ENCODE measurements around the gene FAM13A. TPM values are rescaled to one million over a fixed set of nuclear protein-coding genes. Genes with fewer than 3 reads are reported as not detected.

Gene FAM13A
- polyA plus RNA-seq, 1 of the 3 experiments (the other 2 are of a cell fraction) = 0.67 TPM

DNA sequence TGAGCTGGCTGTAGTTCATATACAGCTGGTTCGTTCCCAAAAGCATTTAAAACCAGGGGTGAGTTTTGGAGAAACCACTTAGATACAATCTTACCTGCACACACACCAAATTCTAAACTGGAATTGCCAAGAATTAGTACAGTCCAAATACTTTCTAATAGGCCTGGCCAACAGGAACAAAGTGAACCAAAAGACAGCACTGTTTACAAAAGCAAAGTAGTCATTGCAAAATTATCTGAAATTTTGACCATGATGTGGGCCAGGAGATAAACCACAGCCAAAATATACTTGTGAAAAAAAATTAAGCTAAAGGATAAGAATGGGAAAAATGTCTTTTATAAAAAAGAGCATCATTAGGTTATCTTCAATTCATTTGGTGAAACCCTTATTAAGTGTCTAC, 321.4 kb downstream of the FAM13A start (continued):
- no peak for TF ChIP-seq GATA2 (CRISPR knock-in tag; IDR thresholded peaks at IDR 0.05)

DNA sequence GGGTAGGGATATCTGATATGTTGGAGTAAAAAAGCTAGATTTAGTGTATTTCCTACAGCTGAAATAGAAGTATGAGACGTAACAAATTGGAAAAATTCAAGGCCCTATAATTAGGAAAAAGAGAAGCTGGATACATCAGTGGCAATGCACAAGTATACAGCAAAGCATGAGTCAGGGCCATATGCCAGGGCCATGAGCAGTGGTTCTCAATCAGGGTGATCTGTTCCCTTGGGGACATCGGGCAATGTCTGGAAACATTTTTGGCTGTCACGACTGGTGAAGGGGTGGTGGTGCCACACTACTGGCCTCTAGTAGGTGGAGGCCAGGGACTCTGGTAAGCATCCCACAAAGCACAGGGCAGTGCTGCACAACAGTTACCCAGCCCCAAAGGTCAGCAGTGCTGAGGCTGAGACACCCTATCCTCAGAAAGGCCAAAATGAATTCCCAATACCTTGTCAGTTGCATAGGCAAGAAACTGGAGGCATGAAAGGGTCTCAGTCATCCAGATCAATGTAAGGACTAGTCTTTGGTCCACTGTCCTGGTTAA, 322.5 kb downstream of the FAM13A start:
- H3K4me3 ChIP-seq (ENCODE audit: low read depth in 2 of 2, low read length in 1 of 2) = no peak overlapping the region
- ChIA-PET CTCF (interaction anchor here (1.1 to 1.4 kb wide), 2 partner anchors 14 to 28 kb away, joined by 3 read pairs; no protein-coding TSS in a partner anchor), POLR2A (no interaction called here)
- no peaks in the 10 kb centered on the region for H3K9me2 ChIP-seq
- no peak overlapping the region for H3K4me2 ChIP-seq
- H3K27ac ChIP-seq (ENCODE audit: low read depth in 2 of 2, low read length in 1 of 2) = no peak overlapping the region
- TF ChIP-seq, protein P1, sequence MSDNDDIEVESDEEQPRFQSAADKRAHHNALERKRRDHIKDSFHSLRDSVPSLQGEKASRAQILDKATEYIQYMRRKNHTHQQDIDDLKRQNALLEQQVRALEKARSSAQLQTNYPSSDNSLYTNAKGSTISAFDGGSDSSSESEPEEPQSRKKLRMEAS (IDR thresholded peaks at IDR 0.05; ENCODE audit: low read depth) = no peak
- TF ChIP-seq JUND (IDR thresholded peaks at IDR 0.05) (no peak), ELF1 (IDR thresholded peaks at IDR 0.05) (no peak), FOSL2 (IDR thresholded peaks at IDR 0.05; ENCODE audit: borderline replicate concordance, low read depth) (no peak)
- no peak overlapping the region for H3K9ac ChIP-seq
- DNase-seq = no peak
- peaks cover 0 to 23% of the 10 kb centered on the region in 2 experiments for H3K36me3 ChIP-seq (replicated peaks in 1 of 2; ENCODE audit: control insufficient read depth in 1 of 2, insufficient read depth in 2 of 2, low read length in 1 of 2)
- no peaks in the 10 kb centered on the region; a peak in 1 of 4 replicates for H3K4me1 ChIP-seq (ENCODE audit: control insufficient read depth in 1 of 2, insufficient read depth in 2 of 2, low read depth in 1 of 2, low read length in 1 of 2)
- H3K79me2 ChIP-seq (ENCODE audit: insufficient read depth) = no peaks in the 10 kb centered on the region
- 87% methylated on average over 2 of the region's 3 CpGs for WGBS (ENCODE audit: low lambda C conversion rate)
- H2AFZ ChIP-seq (ENCODE audit: low read depth) = no peak overlapping the region
- no peaks in the 10 kb centered on the region for H3F3A ChIP-seq (replicated peaks; ENCODE audit: insufficient read depth)
- no peaks in the 10 kb centered on the region for H4K20me1 ChIP-seq (ENCODE audit: insufficient read depth)
- H3K27me3 ChIP-seq (ENCODE audit: insufficient read depth) = no peaks in the 10 kb centered on the region
- no peaks in the 10 kb centered on the region for H3K9me3 ChIP-seq

DNA sequence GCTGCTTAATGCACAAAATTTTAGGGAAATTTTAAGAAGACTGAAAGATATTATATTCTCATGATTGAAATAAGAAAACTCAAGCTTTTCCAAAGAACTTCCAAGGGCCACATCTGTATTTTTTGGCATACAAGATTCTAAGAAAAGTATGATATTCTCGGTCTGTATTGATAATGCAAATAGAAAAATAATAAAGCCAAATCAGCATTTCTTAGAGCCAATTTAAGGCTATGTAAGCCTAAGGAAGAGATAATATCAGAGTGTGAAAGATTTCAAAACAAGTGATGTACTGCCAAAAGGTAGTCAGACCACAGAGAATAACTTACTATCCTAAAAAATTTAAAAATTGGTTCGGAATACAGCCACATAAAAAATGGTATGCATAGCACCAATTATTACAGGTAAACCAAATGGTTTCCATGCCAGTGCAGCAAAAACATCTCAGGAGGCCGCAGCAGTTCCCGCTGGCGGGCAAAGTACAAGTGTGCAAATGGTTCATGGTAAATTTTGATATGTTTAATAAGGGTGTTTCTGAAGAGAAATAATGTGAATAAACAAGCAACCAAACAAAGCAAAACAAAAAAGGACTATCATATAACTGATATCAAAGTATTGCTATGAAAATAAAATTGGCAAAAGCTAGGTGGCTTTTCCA, 324.1 kb downstream of the FAM13A start:
- CTCF ChIA-PET = interaction anchor here (0.9 to 1.6 kb wide), 4 partner anchors 12 to 291 kb away, joined by 3 to 4 read pairs (median 3); no protein-coding TSS in a partner anchor
- DNase-seq = no peak
- Histone ChIP-seq H3K79me2 (ENCODE audit: insufficient read depth) (no peaks in the 10 kb centered on the region), H2AFZ (ENCODE audit: low read depth) (no peak overlapping the region), H3K4me1 (ENCODE audit: control insufficient read depth in 1 of 2, insufficient read depth in 2 of 2, low read depth in 1 of 2, low read length in 1 of 2) (peaks cover 0 to 2% of the 10 kb centered on the region in 2 experiments; a peak in 1 of 4 replicates), H3K9me3 (no peaks in the 10 kb centered on the region), H4K20me1 (ENCODE audit: insufficient read depth) (no peaks in the 10 kb centered on the region), H3K36me3 (replicated peaks in 1 of 2; ENCODE audit: control insufficient read depth in 1 of 2, insufficient read depth in 2 of 2, low read length in 1 of 2) (peaks cover 2 to 28% of the 10 kb centered on the region in 2 experiments), H3K27ac (ENCODE audit: low read depth in 2 of 2, low read length in 1 of 2) (no peak overlapping the region), H3K9me2 (no peaks in the 10 kb centered on the region), H3K4me3 (ENCODE audit: low read depth in 2 of 2, low read length in 1 of 2) (no peak overlapping the region), H3K27me3 (ENCODE audit: insufficient read depth) (no peaks in the 10 kb centered on the region), H3K9ac (no peak overlapping the region), H3K4me2 (no peak overlapping the region), H3F3A (replicated peaks; ENCODE audit: insufficient read depth) (no peaks in the 10 kb centered on the region)
- POLR2A ChIA-PET = no interaction called here
- 88% methylated on average over 5 of the region's 5 CpGs for WGBS (ENCODE audit: low lambda C conversion rate)
- TF ChIP-seq, protein P1 (IDR thresholded peaks at IDR 0.05; ENCODE audit: low read depth) = no peak
- no peak for TF ChIP-seq NFIC (IDR thresholded peaks at IDR 0.05; ENCODE audit: borderline replicate concordance)
- TF ChIP-seq, protein P2, sequence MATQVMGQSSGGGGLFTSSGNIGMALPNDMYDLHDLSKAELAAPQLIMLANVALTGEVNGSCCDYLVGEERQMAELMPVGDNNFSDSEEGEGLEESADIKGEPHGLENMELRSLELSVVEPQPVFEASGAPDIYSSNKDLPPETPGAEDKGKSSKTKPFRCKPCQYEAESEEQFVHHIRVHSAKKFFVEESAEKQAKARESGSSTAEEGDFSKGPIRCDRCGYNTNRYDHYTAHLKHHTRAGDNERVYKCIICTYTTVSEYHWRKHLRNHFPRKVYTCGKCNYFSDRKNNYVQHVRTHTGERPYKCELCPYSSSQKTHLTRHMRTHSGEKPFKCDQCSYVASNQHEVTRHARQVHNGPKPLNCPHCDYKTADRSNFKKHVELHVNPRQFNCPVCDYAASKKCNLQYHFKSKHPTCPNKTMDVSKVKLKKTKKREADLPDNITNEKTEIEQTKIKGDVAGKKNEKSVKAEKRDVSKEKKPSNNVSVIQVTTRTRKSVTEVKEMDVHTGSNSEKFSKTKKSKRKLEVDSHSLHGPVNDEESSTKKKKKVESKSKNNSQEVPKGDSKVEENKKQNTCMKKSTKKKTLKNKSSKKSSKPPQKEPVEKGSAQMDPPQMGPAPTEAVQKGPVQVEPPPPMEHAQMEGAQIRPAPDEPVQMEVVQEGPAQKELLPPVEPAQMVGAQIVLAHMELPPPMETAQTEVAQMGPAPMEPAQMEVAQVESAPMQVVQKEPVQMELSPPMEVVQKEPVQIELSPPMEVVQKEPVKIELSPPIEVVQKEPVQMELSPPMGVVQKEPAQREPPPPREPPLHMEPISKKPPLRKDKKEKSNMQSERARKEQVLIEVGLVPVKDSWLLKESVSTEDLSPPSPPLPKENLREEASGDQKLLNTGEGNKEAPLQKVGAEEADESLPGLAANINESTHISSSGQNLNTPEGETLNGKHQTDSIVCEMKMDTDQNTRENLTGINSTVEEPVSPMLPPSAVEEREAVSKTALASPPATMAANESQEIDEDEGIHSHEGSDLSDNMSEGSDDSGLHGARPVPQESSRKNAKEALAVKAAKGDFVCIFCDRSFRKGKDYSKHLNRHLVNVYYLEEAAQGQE (IDR thresholded peaks at IDR 0.05; ENCODE audit: low read depth, low read length) = no peak
- no peak for TF ChIP-seq MXI1 (IDR thresholded peaks at IDR 0.05; ENCODE audit: low read depth, low read length)
- no peak for TF ChIP-seq NRF1 (IDR thresholded peaks at IDR 0.05; ENCODE audit: low read depth, low read length)
- no peak for TF ChIP-seq FOXJ3 (CRISPR knock-in tag; IDR thresholded peaks at IDR 0.05)
- TF ChIP-seq EP300 (IDR thresholded peaks at IDR 0.05; ENCODE audit: borderline replicate concordance in 1 of 2, low read depth in 1 of 2, low read length in 1 of 2) = no peak
- TF ChIP-seq GATA2 (CRISPR knock-in tag; IDR thresholded peaks at IDR 0.05) = no peak
- TF ChIP-seq, protein P3, sequence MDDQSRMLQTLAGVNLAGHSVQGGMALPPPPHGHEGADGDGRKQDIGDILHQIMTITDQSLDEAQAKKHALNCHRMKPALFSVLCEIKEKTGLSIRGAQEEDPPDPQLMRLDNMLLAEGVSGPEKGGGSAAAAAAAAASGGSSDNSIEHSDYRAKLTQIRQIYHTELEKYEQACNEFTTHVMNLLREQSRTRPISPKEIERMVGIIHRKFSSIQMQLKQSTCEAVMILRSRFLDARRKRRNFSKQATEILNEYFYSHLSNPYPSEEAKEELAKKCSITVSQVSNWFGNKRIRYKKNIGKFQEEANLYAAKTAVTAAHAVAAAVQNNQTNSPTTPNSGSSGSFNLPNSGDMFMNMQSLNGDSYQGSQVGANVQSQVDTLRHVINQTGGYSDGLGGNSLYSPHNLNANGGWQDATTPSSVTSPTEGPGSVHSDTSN (IDR thresholded peaks at IDR 0.05) = no peak
- no peak for TF ChIP-seq MEF2A (IDR thresholded peaks at IDR 0.05; ENCODE audit: borderline replicate concordance, low read depth)
